ENCODE results near the gene VIT.

DNA sequence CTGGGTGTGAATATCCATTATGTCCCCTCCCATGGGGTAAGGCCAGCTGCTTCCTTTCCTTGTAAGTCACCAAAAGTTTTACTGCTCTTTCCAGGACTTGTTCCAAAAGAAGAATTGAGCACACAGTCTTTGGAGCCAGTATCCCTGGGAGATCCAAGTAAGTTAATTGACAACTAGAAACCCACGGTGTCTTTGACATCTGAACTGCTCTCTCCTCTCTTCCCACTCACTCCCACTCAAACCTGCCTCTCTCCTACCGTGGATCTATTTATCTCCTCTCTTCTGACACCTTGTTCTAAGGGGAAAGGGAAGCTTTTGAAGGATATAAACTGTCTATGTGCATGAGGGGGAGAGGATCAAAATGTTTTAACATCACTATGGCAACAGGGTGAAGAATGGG lies 86.7 kb downstream of the VIT start:
- TF ChIP-seq CTCF (IDR thresholded peaks at IDR 0.05 in 8 of 11, conservative IDR thresholded peaks at IDR 0.05 in 3 of 11): no peak
- TF ChIP-seq POLR2A (IDR thresholded peaks at IDR 0.05): no peak
- TF ChIP-seq POLR2AphosphoS5 (IDR thresholded peaks at IDR 0.05): no peak

Measured in spleen (tissue), 7 donors.